NB4 (cell line): ENCODE results near the gene ATP5F1C.

ENCODE experiments used
- MYC ChIP-seq: IDR thresholded peaks from 2 replicates; pipeline ENCODE4 v1.6.1; 2011; ENCODE audit warnings: low read depth, low read length
- POLR2A ChIP-seq: IDR thresholded peaks from 2 replicates; pipeline ENCODE4 v1.6.1; 2011; ENCODE audit warnings: mild to moderate bottlenecking; ENCODE audit not compliant: insufficient read length; ENCODE audit errors: extremely low read depth
- TF ChIP-seq, protein P1 (sequence below): IDR thresholded peaks from one replicate; pipeline ENCODE4 v1.5.1; 2012; ENCODE audit warnings: low read depth, low read length

DNA sequence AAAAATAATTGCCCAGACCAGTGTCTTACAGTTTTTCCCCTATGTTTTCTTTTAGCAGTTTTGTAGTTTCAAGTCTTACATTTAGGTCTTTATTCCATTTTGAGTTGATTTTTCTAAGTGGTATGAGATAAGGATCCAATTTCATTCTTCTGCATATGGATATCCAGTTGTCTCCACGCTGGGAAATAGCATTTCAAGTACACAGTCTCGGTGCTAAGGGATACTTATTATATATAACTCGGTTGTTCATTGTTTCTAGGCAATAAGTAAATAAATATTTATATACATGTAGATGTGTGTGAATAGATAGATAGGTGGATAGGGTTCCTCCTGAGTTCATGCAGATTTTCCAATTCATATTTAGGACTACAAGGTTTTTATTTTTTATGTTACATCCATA, 46.3 kb downstream of the ATP5F1C start:
- TF ChIP-seq POLR2A, result no peak
- TF ChIP-seq, protein P1, sequence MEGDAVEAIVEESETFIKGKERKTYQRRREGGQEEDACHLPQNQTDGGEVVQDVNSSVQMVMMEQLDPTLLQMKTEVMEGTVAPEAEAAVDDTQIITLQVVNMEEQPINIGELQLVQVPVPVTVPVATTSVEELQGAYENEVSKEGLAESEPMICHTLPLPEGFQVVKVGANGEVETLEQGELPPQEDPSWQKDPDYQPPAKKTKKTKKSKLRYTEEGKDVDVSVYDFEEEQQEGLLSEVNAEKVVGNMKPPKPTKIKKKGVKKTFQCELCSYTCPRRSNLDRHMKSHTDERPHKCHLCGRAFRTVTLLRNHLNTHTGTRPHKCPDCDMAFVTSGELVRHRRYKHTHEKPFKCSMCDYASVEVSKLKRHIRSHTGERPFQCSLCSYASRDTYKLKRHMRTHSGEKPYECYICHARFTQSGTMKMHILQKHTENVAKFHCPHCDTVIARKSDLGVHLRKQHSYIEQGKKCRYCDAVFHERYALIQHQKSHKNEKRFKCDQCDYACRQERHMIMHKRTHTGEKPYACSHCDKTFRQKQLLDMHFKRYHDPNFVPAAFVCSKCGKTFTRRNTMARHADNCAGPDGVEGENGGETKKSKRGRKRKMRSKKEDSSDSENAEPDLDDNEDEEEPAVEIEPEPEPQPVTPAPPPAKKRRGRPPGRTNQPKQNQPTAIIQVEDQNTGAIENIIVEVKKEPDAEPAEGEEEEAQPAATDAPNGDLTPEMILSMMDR, result no peak
- no peak for TF ChIP-seq MYC
